BJ (cell line): ENCODE results near the gene PLCB2. TPM values are rescaled to one million over a fixed set of nuclear protein-coding genes. Genes with fewer than 3 reads are reported as not detected.

Source experiments
- CTCF ChIA-PET: fragments of 350-600 bp; formaldehyde crosslinking; extraction: SDS; loops from one replicate; lab custom pipeline; 2021; ENCODE audit warnings: antibody characterized with exemption, inconsistent platforms; lab: Yijun Ruan, JAX
- POLR2A ChIA-PET: fragments of 300-600 bp; sonication (Branson Sonifier 250); formaldehyde crosslinking; extraction: SDS; loops from one replicate; lab custom pipeline; 2021; ENCODE audit warnings: antibody characterized with exemption; lab: Charles Lee
- DNase-seq: peaks from one replicate; pipeline ENCODE4 v3.0.0-alpha.2; 2011; ENCODE audit warnings: low read depth
- H3K27me3 ChIP-seq: 2 replicates; pipeline ENCODE4 v1.6.0; 2011; ENCODE audit warnings: low read length; ENCODE audit not compliant: control insufficient read depth, insufficient read depth
- H3K36me3 ChIP-seq: 2 replicates; pipeline ENCODE4 v1.5.1; 2011; ENCODE audit warnings: low read length; ENCODE audit not compliant: control insufficient read depth, insufficient read depth
- H3K4me3 ChIP-seq: 2 replicates; pipeline ENCODE4 v1.5.1; 2011; ENCODE audit warnings: low read depth, mild to moderate bottlenecking, control low read depth, low read length
- polyA plus RNA-seq: library from polyadenylated mRNA; depleted of rRNA; stranded (reverse); fragments of >200 nt; gene quantifications from 2 replicates; pipeline ENCODE4 v1.2.3, GENCODE V29; 2011
- TF ChIP-seq, protein P1 (sequence below): IDR thresholded peaks from 2 replicates; pipeline ENCODE4 v1.5.1; 2011; ENCODE audit warnings: low read depth, mild to moderate bottlenecking, control low read depth, inconsistent platforms, low read length, moderate library complexity; ENCODE audit not compliant: insufficient read depth

The PLCB2 gene
- polyA plus RNA-seq, 1 experiment: 0.47 TPM

DNA sequence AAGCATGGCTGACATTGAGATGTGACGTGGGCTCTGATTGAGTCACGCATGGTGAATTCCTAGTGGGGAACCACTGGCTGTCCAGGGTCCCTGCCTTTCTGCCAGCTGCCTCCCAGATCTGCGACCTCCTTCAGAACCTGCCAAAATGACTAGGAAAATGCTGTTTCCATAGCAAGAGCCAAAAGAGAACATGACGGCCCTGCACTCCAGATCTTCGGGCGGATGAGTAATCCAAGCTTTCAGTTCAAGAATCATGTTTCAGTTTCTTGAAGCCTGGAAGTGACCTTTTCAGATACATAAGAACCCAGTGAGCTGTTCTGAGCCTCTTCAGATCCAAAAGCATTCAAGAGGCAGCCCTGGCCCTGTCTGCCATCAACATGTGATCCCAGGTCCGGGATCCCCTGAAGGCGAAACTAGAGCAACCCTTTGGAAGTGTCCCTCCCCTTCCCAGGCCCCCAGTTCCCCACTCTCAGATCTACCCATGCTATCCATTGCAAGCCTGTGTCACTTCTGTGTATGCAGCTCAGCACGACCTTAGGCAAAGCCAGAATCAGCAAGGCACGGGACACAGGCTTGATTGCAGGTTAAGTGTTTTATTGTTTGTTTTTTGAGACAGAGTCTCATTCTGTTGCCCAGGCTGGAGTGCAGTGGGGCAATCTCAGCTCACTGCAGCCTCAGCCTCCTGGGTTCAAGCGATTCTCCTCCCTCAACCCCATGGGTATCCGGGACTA lies 44.5 kb downstream of the PLCB2 start:
- Histone ChIP-seq H3K4me3 (no peak overlapping the region), H3K36me3 (no peaks in the 10 kb centered on the region), H3K27me3 (no peaks in the 10 kb centered on the region; the same call in 1 of the 2 replicates)
- no peak for DNase-seq
- POLR2A ChIA-PET: interaction anchor here (0.6 kb wide), 1 partner anchor 14 kb away, joined by 4 read pairs; no protein-coding TSS in a partner anchor
- CTCF ChIA-PET: interaction anchor here (0.7 to 7.6 kb wide), 11 partner anchors 9 to 218 kb away, joined by 3 to 74 read pairs (median 6); no protein-coding TSS in a partner anchor
- TF ChIP-seq, protein P1, sequence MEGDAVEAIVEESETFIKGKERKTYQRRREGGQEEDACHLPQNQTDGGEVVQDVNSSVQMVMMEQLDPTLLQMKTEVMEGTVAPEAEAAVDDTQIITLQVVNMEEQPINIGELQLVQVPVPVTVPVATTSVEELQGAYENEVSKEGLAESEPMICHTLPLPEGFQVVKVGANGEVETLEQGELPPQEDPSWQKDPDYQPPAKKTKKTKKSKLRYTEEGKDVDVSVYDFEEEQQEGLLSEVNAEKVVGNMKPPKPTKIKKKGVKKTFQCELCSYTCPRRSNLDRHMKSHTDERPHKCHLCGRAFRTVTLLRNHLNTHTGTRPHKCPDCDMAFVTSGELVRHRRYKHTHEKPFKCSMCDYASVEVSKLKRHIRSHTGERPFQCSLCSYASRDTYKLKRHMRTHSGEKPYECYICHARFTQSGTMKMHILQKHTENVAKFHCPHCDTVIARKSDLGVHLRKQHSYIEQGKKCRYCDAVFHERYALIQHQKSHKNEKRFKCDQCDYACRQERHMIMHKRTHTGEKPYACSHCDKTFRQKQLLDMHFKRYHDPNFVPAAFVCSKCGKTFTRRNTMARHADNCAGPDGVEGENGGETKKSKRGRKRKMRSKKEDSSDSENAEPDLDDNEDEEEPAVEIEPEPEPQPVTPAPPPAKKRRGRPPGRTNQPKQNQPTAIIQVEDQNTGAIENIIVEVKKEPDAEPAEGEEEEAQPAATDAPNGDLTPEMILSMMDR: no peak

DNA sequence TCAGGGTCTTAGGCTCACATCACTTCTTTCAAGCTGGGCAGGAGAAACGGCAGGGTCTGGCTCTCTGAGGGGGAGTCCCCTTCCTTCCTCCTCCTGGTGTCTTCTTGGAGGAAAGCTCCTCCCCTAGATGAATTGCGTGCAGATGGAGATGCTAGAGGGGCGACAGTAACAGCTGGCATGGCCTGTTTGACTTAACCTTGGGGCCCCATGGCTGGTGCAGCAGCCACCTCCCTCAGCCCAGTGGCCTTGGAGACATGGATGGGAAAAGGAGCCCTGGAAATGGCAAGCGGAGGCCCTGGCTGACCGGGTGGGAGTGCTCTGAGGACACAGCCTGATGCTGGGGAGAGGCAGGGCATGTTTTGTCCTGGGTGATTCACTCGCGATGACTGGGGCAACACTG lies 48.7 kb downstream of the PLCB2 start:
- no peaks in the 10 kb centered on the region for H3K36me3 ChIP-seq
- ChIA-PET POLR2A (no interaction called here), CTCF (interaction anchor here (0.9 to 2.8 kb wide), 4 partner anchors 14 to 20 kb away, joined by 3 to 21 read pairs (median 4); no protein-coding TSS in a partner anchor)
- TF ChIP-seq, protein P1: no peak
- DNase-seq: no peak
- no peak overlapping the region for H3K4me3 ChIP-seq
- H3K27me3 ChIP-seq: peaks cover 18% of the 10 kb centered on the region

DNA sequence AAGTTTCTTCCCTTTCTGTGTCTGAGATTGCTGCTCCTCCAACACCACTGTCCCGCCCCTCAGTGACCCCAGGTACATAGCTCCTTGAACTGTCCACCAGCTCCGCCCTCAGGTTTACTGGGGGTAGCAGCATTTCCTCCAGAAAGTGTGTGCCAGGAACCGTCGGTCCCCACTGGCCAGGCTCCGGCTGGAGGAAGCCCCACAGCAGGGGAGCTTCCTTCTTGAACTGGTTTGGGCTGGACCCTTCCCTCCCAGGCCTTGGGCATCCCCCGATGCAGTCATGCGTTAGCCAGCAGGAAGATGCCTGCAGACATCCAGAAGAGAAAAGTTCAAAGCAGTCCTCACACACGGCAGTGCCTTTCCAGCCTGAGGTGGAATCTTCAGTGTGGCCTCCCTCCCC lies 49.2 kb downstream of the PLCB2 start:
- Histone ChIP-seq H3K36me3 (no peaks in the 10 kb centered on the region), H3K4me3 (no peak overlapping the region), H3K27me3 (peaks cover 23% of the 10 kb centered on the region)
- ChIA-PET POLR2A (no interaction called here), CTCF (interaction anchor here (0.9 to 2.8 kb wide), 4 partner anchors 15 to 21 kb away, joined by 3 to 21 read pairs (median 4); no protein-coding TSS in a partner anchor)
- DNase-seq: no peak
- TF ChIP-seq, protein P1: no peak

DNA sequence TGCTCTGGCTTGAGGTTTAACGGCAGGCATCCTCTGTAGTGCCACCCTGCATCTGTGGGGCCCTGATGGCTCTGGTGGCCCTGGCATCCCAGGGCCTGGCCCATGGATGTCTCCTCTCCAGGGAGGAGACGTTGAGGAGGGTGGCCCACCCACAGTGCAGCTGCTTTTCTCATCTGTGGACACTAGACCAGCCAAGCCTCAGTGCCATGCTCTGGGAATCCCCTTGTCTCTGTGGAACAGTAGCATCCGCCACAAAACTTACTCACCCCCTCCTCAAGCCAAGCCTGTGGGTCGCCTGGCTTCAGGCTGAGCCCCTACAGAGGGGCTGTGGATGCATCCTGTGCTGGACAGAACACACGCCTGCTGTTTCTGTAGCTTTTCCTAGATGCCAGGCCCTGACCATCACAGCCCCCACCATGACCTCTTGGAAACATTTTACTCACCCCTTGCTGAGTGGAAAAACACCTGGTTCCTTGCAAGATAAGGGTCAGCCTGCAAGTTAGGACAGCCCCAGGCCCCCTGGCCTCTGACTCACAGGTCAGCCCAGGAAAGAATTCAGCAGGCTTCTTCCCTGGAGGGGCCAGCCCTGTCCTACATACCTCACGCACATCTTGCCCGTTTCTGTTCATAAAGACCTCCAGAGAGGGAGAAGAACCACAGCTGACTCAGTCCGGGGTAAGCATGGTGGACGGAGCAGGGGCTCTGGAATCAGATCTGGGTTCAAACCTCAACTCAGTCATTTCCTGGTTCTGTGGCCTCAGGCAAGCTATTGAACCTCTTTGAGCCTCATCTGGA lies 49.9 kb downstream of the PLCB2 start:
- Histone ChIP-seq H3K27me3 (peaks cover 30% of the 10 kb centered on the region), H3K36me3 (no peaks in the 10 kb centered on the region), H3K4me3 (no peak overlapping the region)
- TF ChIP-seq, protein P1: no peak
- POLR2A ChIA-PET: no interaction called here
- no peak for DNase-seq
- CTCF ChIA-PET: interaction anchor here (0.9 to 2.8 kb wide), 5 partner anchors 15 to 212 kb away, joined by 3 to 21 read pairs (median 3); no protein-coding TSS in a partner anchor

DNA sequence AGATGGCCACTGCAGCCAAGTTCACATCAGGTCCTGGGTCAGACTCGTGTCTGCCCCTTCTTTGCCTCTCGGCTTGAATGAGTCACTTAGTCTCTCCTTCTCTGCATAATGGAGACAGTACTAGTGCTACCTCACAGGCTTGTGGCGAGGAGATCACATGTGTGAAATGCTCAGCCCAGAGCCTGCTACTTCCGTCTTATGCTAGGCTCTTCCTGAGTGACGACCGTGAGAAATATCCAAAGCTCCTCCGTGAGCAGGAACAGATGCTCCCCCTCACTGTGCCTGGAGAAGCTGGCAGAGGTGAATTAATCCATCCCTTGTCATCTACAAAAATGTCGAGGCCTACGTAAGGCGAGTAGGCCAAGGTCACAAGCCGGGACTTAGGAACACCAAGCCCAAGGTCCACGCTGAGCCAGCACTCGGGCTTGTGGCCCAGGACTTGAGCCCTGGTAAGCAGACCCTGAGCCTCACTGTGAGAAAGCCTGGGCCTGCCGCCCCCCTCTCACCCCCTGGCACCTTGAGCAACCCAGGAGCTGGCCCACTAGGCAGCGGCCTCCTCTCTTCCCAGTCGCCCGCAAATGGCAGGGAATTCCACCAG lies 51.0 kb downstream of the PLCB2 start:
- Histone ChIP-seq H3K4me3 (no peak overlapping the region), H3K27me3 (peaks cover 35% of the 10 kb centered on the region), H3K36me3 (no peaks in the 10 kb centered on the region)
- ChIA-PET POLR2A (no interaction called here), CTCF (interaction anchor here (2.8 kb wide), 1 partner anchor 17 kb away, joined by 21 read pairs; no protein-coding TSS in a partner anchor)
- TF ChIP-seq, protein P1: no peak
- no peak for DNase-seq
